ENCODE measurements around the gene ZNF558. TPM values are rescaled to one million over a fixed set of nuclear protein-coding genes. Genes with fewer than 3 reads are reported as not detected.

The ZNF558 gene
- total RNA-seq, 1 experiment from 2014 or later: 30.2 TPM

DNA sequence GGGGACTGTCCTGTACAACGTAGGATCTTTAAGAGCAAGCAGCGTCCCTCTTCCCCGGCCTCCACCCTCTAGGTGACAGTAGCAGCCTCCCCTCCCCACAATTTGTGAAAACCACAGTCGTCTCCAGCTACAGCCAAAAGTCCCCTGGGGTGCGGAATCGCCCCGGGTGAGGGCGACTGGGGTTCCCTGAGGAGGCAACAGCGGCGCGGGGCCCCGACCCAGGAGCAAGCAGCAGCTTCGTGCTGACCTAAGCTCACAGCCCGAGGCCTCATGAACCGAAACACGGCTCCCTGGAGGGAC lies 322 bp downstream of the ZNF558 start:
- Mint-ChIP-seq H3K4me1 (peaks cover 6 to 8% of the 10 kb centered on the region in 2 experiments; a peak in 3 of 4 replicates), H3K27ac (no peak overlapping the region; a peak in 1 of 7 replicates), H3K27me3 (ENCODE audit: low read depth) (no peaks in the 10 kb centered on the region), H3K36me3 (ENCODE audit: insufficient read depth in 1 of 3, low read depth in 3 of 3) (peaks cover 29 to 32% (median 31%) of the 10 kb centered on the region in 3 experiments), H3K4me3 (peak overlapping the region; percentile 78 to 89), H3K9me3 (peaks cover 36 to 41% of the 10 kb centered on the region in 2 experiments)
- no CpG with 5 or more reads among the region's 16 CpGs for WGBS (ENCODE audit: extremely low coverage, insufficient read length, low lambda C conversion rate)
- Histone ChIP-seq H3K27me3 (ENCODE audit: insufficient read depth, low read length) (no peaks in the 10 kb centered on the region), H3K9me3 (ENCODE audit: control insufficient read depth, low read depth, low read length) (peaks cover 4% of the 10 kb centered on the region), H4K20me1 (ENCODE audit: control insufficient read depth, insufficient read depth, insufficient read length) (no peaks in the 10 kb centered on the region), H3K9ac (ENCODE audit: extremely low read depth, insufficient read length, low read length) (peak overlapping the region; percentile 65), H2BK15ac (ENCODE audit: low read depth, low read length) (no peak overlapping the region), H2AK5ac (ENCODE audit: insufficient read length, low read length) (no peak overlapping the region), H4K8ac (replicated peaks; ENCODE audit: insufficient read length, low read depth, low read length) (no peak overlapping the region), H3K27ac (ENCODE audit: insufficient read length, low read depth, low read length) (no peak overlapping the region), H3K4me2 (ENCODE audit: insufficient read depth, insufficient read length, low read length) (peak overlapping the region; percentile 57), H3K56ac (ENCODE audit: insufficient read length, low read depth, low read length) (no peak overlapping the region), H3K23me2 (ENCODE audit: insufficient read length, low read depth, low read length, poor library complexity, severe bottlenecking) (peaks cover 4% of the 10 kb centered on the region), H2BK120ac (ENCODE audit: low read depth, low read length, poor library complexity, severe bottlenecking) (no peak overlapping the region), H3K4me1 (ENCODE audit: insufficient read depth, low read length) (no peaks in the 10 kb centered on the region), H3K4ac (ENCODE audit: low read depth, low read length) (no peak overlapping the region), H2BK5ac (ENCODE audit: insufficient read length, low read length) (no peak overlapping the region), H3T11ph (ENCODE audit: low read length) (no peak overlapping the region), H3K18ac (ENCODE audit: insufficient read length, low read depth, low read length) (no peak overlapping the region), H3K14ac (ENCODE audit: insufficient read depth, low read length) (peak overlapping the region; percentile 88), H3K79me2 (ENCODE audit: insufficient read depth, low read length) (no peaks in the 10 kb centered on the region), H2BK12ac (ENCODE audit: insufficient read length, low read depth, low read length) (no peak overlapping the region), H2AFZ (ENCODE audit: low read length) (no peak overlapping the region), H3K23ac (ENCODE audit: insufficient read length, low read depth, low read length) (no peak overlapping the region), H4K5ac (ENCODE audit: insufficient read length, low read depth, low read length) (no peak overlapping the region), H4K91ac (ENCODE audit: insufficient read length, low read depth, low read length) (no peak overlapping the region), H2BK20ac (ENCODE audit: low read depth, low read length, poor library complexity, severe bottlenecking) (no peak overlapping the region), H3K79me1 (ENCODE audit: insufficient read depth, low read depth, low read length, poor library complexity, severe bottlenecking) (no peaks in the 10 kb centered on the region)
- no peak for DNase-seq
- no peak for TF ChIP-seq CTCF (conservative IDR thresholded peaks at IDR 0.05)

Measured in H9 (cell line).